HG03521 (cell line): ENCODE data around the gene ETV2.
"Not testable (repeated sequence)": the region's sequence is repeated elsewhere in the genome, so short reads cannot be mapped to it uniquely, and the experiment has no call there.

Source experiments
- ATAC-seq: cut with Tn5 transposase; IDR thresholded peaks from one replicate; pipeline ENCODE4 v1.9.1; 2021; ENCODE audit warnings: mild to moderate bottlenecking, moderate library complexity; ENCODE audit not compliant: unreplicated experiment

The ETV2 gene

GRCh38 chr19:35654828-35655227, 13.3 kb downstream of the ETV2 start:
- not testable (repeated sequence) for ATAC-seq

- ATAC-seq = no peak
These were observed 14.1 kb downstream of the ETV2 start for GRCh38 chr19:35655600-35655999.

GRCh38 chr19:35656700-35657099, 15.2 kb downstream of the ETV2 start:
- ATAC-seq = no peak

GRCh38 chr19:35657904-35658700, 16.6 kb downstream of the ETV2 start:
- no peak for ATAC-seq

GRCh38 chr19:35661995-35662340, 20.4 kb downstream of the ETV2 start:
- ATAC-seq = no peak

- no peak for ATAC-seq
These were observed 22.4 kb downstream of the ETV2 start for GRCh38 chr19:35663981-35664380.

- ATAC-seq = no peak
These were observed 23.6 kb downstream of the ETV2 start for GRCh38 chr19:35665157-35665556.

GRCh38 chr19:35665604-35666003, 24.1 kb downstream of the ETV2 start:
- no peak for ATAC-seq

- no peak for ATAC-seq
These were observed 24.8 kb downstream of the ETV2 start, which contains the start of gene UPK1A for GRCh38 chr19:35666251-35666913. UPK1A (plus strand) TSS chr19:35666517; CDS start chr19:35666813, 296 bp downstream.

- no peak for ATAC-seq
These were observed 28.0 kb downstream of the ETV2 start for GRCh38 chr19:35669566-35669965.

GRCh38 chr19:35669974-35670373, 28.4 kb downstream of the ETV2 start:
- no peak for ATAC-seq

- ATAC-seq = no peak
These were observed 29.1 kb downstream of the ETV2 start for GRCh38 chr19:35670686-35671085.

GRCh38 chr19:35671818-35672217, 30.3 kb downstream of the ETV2 start:
- no peak for ATAC-seq

GRCh38 chr19:35673121-35673804, 31.7 kb downstream of the ETV2 start:
- ATAC-seq = no peak

- ATAC-seq = no peak
These were observed 34.1 kb downstream of the ETV2 start for GRCh38 chr19:35675589-35676140.

GRCh38 chr19:35689836-35690235, 48.3 kb downstream of the ETV2 start:
- ATAC-seq = no peak

GRCh38 chr19:35691106-35691505, 49.6 kb downstream of the ETV2 start:
- ATAC-seq = not testable (repeated sequence)

- no peak for ATAC-seq
These were observed 50.5 kb downstream of the ETV2 start for GRCh38 chr19:35692010-35692409.

- ATAC-seq = no peak
These were observed 51.9 kb downstream of the ETV2 start for GRCh38 chr19:35693422-35693821.

- peak; percentile 74 for ATAC-seq
These were observed 52.5 kb downstream of the ETV2 start for GRCh38 chr19:35693835-35694599.
